IMR-90 (cell line): Measurements from ENCODE around the gene KCNMA1. TPM values are rescaled to one million over a fixed set of nuclear protein-coding genes. Genes with fewer than 3 reads are reported as not detected.

ENCODE experiments used
- ATAC-seq: fragments of 200-7000 bp; cut with Tn5 transposase; 2 replicates; pipeline ENCODE4 v1.9.1; 2020; ENCODE audit warnings: low read depth, mild to moderate bottlenecking, moderate library complexity
- BruUV-seq: library from RNA; stranded (reverse); fragments of 400-500 nt; replicated peaks from 2 replicates; lab custom pipeline; 2021; lab: Mats Ljungman, UMichigan
- CTCF ChIA-PET: fragments of 300-600 bp; formaldehyde crosslinking; extraction: SDS; loops from one replicate; lab custom pipeline; 2021; ENCODE audit warnings: antibody characterized with exemption; lab: Yijun Ruan, JAX
- POLR2A ChIA-PET: fragments of 300-600 bp; sonication (Branson Sonifier 250); formaldehyde crosslinking; loops from one replicate; lab custom pipeline; 2022; ENCODE audit warnings: antibody characterized with exemption; ENCODE audit not compliant: unreplicated experiment; lab: Charles Lee
- DNase-seq: peaks from one replicate; pipeline ENCODE4 v3.0.0; 2013
- H2AFZ ChIP-seq: replicated peaks from 2 replicates; pipeline ENCODE3; 2013; ENCODE audit warnings: low read length, mild to moderate bottlenecking; ENCODE audit not compliant: poor library complexity
- H2AK5ac ChIP-seq: 2 replicates; pipeline ENCODE4 v1.6.1; 2013; ENCODE audit warnings: low read depth, low read length, inconsistent platforms
- H2AK9ac ChIP-seq: replicated peaks from 2 replicates; pipeline ENCODE3; 2013; ENCODE audit warnings: mild to moderate bottlenecking, low read depth, low read length, moderate library complexity; ENCODE audit not compliant: poor library complexity
- H2BK120ac ChIP-seq: 2 replicates; pipeline ENCODE4 v1.6.1; 2013; ENCODE audit warnings: low read depth, low read length, inconsistent platforms
- H2BK15ac ChIP-seq: 3 replicates; pipeline ENCODE4 v1.6.1; 2013; ENCODE audit warnings: low read depth, low read length, inconsistent platforms
- H2BK20ac ChIP-seq: 2 replicates; pipeline ENCODE4 v1.6.1; 2013; ENCODE audit warnings: low read depth, mild to moderate bottlenecking, inconsistent platforms, low read length, moderate library complexity
- H2BK5ac ChIP-seq: 2 replicates; pipeline ENCODE4 v1.6.1; 2013; ENCODE audit warnings: mild to moderate bottlenecking, low read depth, low read length, inconsistent platforms; ENCODE audit not compliant: poor library complexity, severe bottlenecking
- H3K14ac ChIP-seq: replicated peaks from 2 replicates; pipeline ENCODE4 v1.6.1; 2013; ENCODE audit warnings: low read depth, low read length, inconsistent platforms
- H3K18ac ChIP-seq: 2 replicates; pipeline ENCODE4 v1.6.1; 2013; ENCODE audit warnings: low read depth, low read length, control low read depth
- H3K23ac ChIP-seq: 2 replicates; pipeline ENCODE4 v1.6.1; 2013; ENCODE audit warnings: low read depth, low read length, inconsistent platforms
- H3K27ac ChIP-seq: 2 replicates; pipeline ENCODE4 v1.5.1; 2013; ENCODE audit warnings: mild to moderate bottlenecking, control low read depth, low read length; ENCODE audit not compliant: insufficient read depth
- H3K27me3 ChIP-seq: 2 replicates; pipeline ENCODE4 v1.6.1; 2013; ENCODE audit warnings: low read length; ENCODE audit not compliant: control insufficient read depth, insufficient read depth
- H3K36me3 ChIP-seq: 2 replicates; pipeline ENCODE4 v1.6.1; 2013; ENCODE audit warnings: low read length, mixed read lengths; ENCODE audit not compliant: control insufficient read depth, insufficient read depth
- H3K4ac ChIP-seq: 2 replicates; pipeline ENCODE4 v1.6.1; 2013; ENCODE audit warnings: low read depth, low read length, inconsistent platforms
- H3K4me1 ChIP-seq: 2 replicates; pipeline ENCODE4 v1.6.1; 2013; ENCODE audit warnings: low read length, mixed read lengths; ENCODE audit not compliant: control insufficient read depth, insufficient read depth
- H3K4me2 ChIP-seq: 2 replicates; pipeline ENCODE4 v1.6.1; 2013; ENCODE audit warnings: low read depth, mild to moderate bottlenecking, control low read depth, low read length, moderate library complexity
- H3K4me3 ChIP-seq: 2 replicates; pipeline ENCODE4 v1.5.1; 2013; ENCODE audit warnings: low read depth, mild to moderate bottlenecking, control low read depth, low read length, moderate library complexity; ENCODE audit not compliant: insufficient read depth
- H3K56ac ChIP-seq: 2 replicates; pipeline ENCODE4 v1.6.1; 2013; ENCODE audit warnings: low read length, inconsistent platforms; ENCODE audit not compliant: insufficient read depth; ENCODE audit errors: extremely low read depth
- H3K79me1 ChIP-seq, 2 experiments: 2 replicates each; pipeline ENCODE4 v1.6.1; 2013; ENCODE audit warnings: low read length in 2 of 2, inconsistent platforms in 1 of 2, low read depth in 1 of 2
- H3K9ac ChIP-seq: 2 replicates; pipeline ENCODE4 v1.6.1; 2013; ENCODE audit warnings: low read depth, low read length, control low read depth
- H3K9me1 ChIP-seq: 2 replicates; pipeline ENCODE4 v1.6.1; 2013; ENCODE audit warnings: low read length, inconsistent platforms; ENCODE audit not compliant: insufficient read depth
- H3K9me3 ChIP-seq: 2 replicates; pipeline ENCODE4 v1.6.1; 2013; ENCODE audit warnings: low read length; ENCODE audit not compliant: control insufficient read depth, insufficient read depth
- H4K20me1 ChIP-seq: 2 replicates; pipeline ENCODE4 v1.6.1; 2013; ENCODE audit warnings: low read length, inconsistent platforms; ENCODE audit not compliant: insufficient read depth
- H4K5ac ChIP-seq: 2 replicates; pipeline ENCODE4 v1.6.1; 2013; ENCODE audit warnings: mild to moderate bottlenecking, low read depth, low read length, control low read depth
- H4K8ac ChIP-seq, 2 experiments: 2 replicates each; pipeline ENCODE4 v1.6.1; 2013; ENCODE audit warnings: low read depth in 2 of 2, low read length in 2 of 2, control low read depth in 1 of 2, inconsistent platforms in 1 of 2
- H4K91ac ChIP-seq: 2 replicates; pipeline ENCODE4 v1.6.1; 2013; ENCODE audit warnings: low read depth, low read length, inconsistent platforms; ENCODE audit not compliant: insufficient read depth
- CHD1 ChIP-seq: IDR thresholded peaks from 2 replicates; pipeline ENCODE4 v1.6.1; 2012; ENCODE audit warnings: low read depth, low read length, improper control_type of control experiment
- FOS ChIP-seq: fragments of 150-350 bp; IDR thresholded peaks from 2 replicates; pipeline ENCODE4 v1.6.1; 2016; ENCODE audit warnings: low read depth, low read length
- MAFK ChIP-seq: IDR thresholded peaks from 2 replicates; pipeline ENCODE4 v1.6.1; 2012; ENCODE audit warnings: low read depth, low read length, improper control_type of control experiment
- WGBS, 2 experiments: methylation state at CpG; one replicate each; pipeline versions ENCODE4 v1.1.5 to v1.1.7; 2013; ENCODE audit warnings: missing lambda C conversion rate in 2 of 2; ENCODE audit not compliant: insufficient read length in 1 of 2; ENCODE audit errors: extremely low coverage in 2 of 2; 5-methylcytosine and 5-hydroxymethylcytosine counted together
- dilution Hi-C: fragments of 300-500 bp; cut with HindIII; formaldehyde crosslinking; loops from one replicate; pipeline ENCODE4 v1.14.3; 2018; ENCODE audit warnings: low sequenced_read_pairs; ENCODE audit not compliant: unreplicated experiment
- in situ Hi-C: fragments of 300-500 bp; cut with MboI; formaldehyde crosslinking; loops from 3 replicates; pipeline ENCODE4 v1.14.3; 2019; ENCODE audit warnings: low sequenced_read_pairs, inconsistent platforms, mixed read lengths
- intact Hi-C: fragments of 100-400 bp; cut with micrococcal nuclease; formaldehyde crosslinking; loops from 2 replicates; pipeline ENCODE4 v1.10.0; 2022
- polyA plus RNA-seq, 3 experiments: library from polyadenylated mRNA; depleted of rRNA; stranded (reverse); fragments of >200 nt; gene quantifications; 2 replicates each; pipeline ENCODE4 v1.2.3, GENCODE V29; 2012; ENCODE audit warnings: low replicate concordance in 1 of 3
- total RNA-seq: library from RNA; depleted of rRNA; stranded (reverse); fragments of >200 nt; gene quantifications from 2 replicates; pipeline ENCODE4 v1.2.3, GENCODE V29; 2012

KCNMA1 gene
- total and polyA plus RNA-seq, 2 of the 4 experiments (the other 2 are of a cell fraction), result 25.6 to 29.6 TPM

GRCh38 chr10:76970711-76971519 lies 666.7 kb downstream of the KCNMA1 start:
- Histone ChIP-seq H3K27me3 (no peaks in the 10 kb centered on the region; the same call in 1 of the 2 replicates), H3K4me2 (no peak overlapping the region), H3K9ac (no peak overlapping the region), H3K4me3 (no peak overlapping the region), H2BK120ac (no peak overlapping the region), H3K4ac (no peak overlapping the region), H2BK5ac (no peak overlapping the region), H3K36me3 (no peaks in the 10 kb centered on the region), H4K8ac (no peak overlapping the region), H3K9me3 (no peaks in the 10 kb centered on the region), H2BK15ac (no peak overlapping the region), H4K20me1 (no peaks in the 10 kb centered on the region), H3K18ac (no peak overlapping the region), H3K27ac (no peak overlapping the region), H2AFZ (no peak overlapping the region), H3K4me1 (no peaks in the 10 kb centered on the region; the same call in 1 of the 2 replicates), H3K9me1 (no peaks in the 10 kb centered on the region), H4K91ac (no peak overlapping the region), H3K79me1 (no peaks in the 10 kb centered on the region), H2AK9ac (no peak overlapping the region), H3K56ac (no peak overlapping the region), H3K14ac (no peak overlapping the region), H2BK20ac (no peak overlapping the region), H2AK5ac (no peak overlapping the region), H4K5ac (no peak overlapping the region), H3K23ac (no peak overlapping the region)
- ATAC-seq (no peak), DNase-seq (no peak)
- intact Hi-C loops (no loop called here), in situ Hi-C loops (no loop called here), dilution Hi-C loops (no loop called here)
- no CpG with 5 or more reads among the region's 6 CpGs for WGBS, 2 experiments
- TF ChIP-seq FOS, result no peak
- peak; percentile 75 for TF ChIP-seq MAFK
- TF ChIP-seq CHD1, result no peak
- no TSS peak for BruUV-seq
- ChIA-PET CTCF (interaction anchor here (0.7 kb wide), 1 partner anchor 162 kb away, joined by 5 read pairs; no protein-coding TSS in a partner anchor), POLR2A (no interaction called here)
